ENCODE measurements around the gene SMCO3.

DNA sequence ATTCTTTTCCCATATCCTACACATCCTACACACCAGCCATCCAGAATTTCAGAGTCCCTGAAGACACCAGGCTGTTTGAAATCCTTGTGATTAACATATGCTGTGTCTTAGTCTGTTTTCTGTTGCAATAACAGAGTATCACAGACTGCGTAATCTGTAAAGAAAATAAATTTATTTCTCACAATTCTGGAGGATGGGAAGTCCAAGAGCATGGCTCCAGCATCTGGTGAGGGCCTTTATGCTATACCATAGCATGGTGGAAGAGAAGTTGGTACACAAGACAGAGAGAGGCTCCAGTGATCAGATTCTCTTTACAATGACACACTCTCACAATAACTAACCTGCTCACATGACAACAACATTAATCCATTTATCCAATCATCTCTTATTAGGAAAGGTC is 25.3 kb upstream of the SMCO3 start:
- TF ChIP-seq YY1 (IDR thresholded peaks at IDR 0.05; ENCODE audit: extremely low read depth, insufficient replicate concordance, low read depth, low read length), result no peak
- TF ChIP-seq CTCF (IDR thresholded peaks at IDR 0.05 in 2 of 3, conservative IDR thresholded peaks at IDR 0.05 in 1 of 3; ENCODE audit: borderline replicate concordance in 1 of 3, insufficient read depth in 1 of 3, low read depth in 2 of 3, low read length in 2 of 3), result no peak
- TF ChIP-seq POLR2A (IDR thresholded peaks at IDR 0.05; ENCODE audit: borderline replicate concordance, extremely low read depth, insufficient read depth, insufficient read length), result no peak
- no peak for TF ChIP-seq ZNF274 (IDR thresholded peaks at IDR 0.05; ENCODE audit: low read depth, low read length)
- TF ChIP-seq RAD21 (IDR thresholded peaks at IDR 0.05; ENCODE audit: low read depth), result no peak
- TF ChIP-seq ATF3 (IDR thresholded peaks at IDR 0.05), result no peak
- TF ChIP-seq, protein P1, sequence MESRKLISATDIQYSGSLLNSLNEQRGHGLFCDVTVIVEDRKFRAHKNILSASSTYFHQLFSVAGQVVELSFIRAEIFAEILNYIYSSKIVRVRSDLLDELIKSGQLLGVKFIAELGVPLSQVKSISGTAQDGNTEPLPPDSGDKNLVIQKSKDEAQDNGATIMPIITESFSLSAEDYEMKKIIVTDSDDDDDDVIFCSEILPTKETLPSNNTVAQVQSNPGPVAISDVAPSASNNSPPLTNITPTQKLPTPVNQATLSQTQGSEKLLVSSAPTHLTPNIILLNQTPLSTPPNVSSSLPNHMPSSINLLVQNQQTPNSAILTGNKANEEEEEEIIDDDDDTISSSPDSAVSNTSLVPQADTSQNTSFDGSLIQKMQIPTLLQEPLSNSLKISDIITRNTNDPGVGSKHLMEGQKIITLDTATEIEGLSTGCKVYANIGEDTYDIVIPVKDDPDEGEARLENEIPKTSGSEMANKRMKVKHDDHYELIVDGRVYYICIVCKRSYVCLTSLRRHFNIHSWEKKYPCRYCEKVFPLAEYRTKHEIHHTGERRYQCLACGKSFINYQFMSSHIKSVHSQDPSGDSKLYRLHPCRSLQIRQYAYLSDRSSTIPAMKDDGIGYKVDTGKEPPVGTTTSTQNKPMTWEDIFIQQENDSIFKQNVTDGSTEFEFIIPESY (IDR thresholded peaks at IDR 0.05; ENCODE audit: extremely low read depth, insufficient replicate concordance, low read length), result no peak
- TF ChIP-seq MAX (IDR thresholded peaks at IDR 0.05), result no peak
- no peak for TF ChIP-seq SIN3A (IDR thresholded peaks at IDR 0.05; ENCODE audit: low read depth)
- no peak for TF ChIP-seq REST (IDR thresholded peaks at IDR 0.05; ENCODE audit: low read depth)
